Skeletal muscle cell (primary cell): Measurements from ENCODE around the gene VPS13A.

Experiments used
- DNase-seq: peaks from one replicate; pipeline ENCODE4 v3.0.0-alpha.2; 2010; ENCODE audit warnings: low read depth
- H3K4me3 ChIP-seq: 2 replicates; pipeline ENCODE4 v1.5.1; 2011; ENCODE audit warnings: low read depth, mild to moderate bottlenecking, control low read depth, low read length, moderate library complexity

Gene VPS13A

GRCh38 chr9:77177143-77177893 is at the start of gene VPS13A:
Gene VPS13A (plus strand): TSS chr9:77177534. CDS start chr9:77177705, 171 bp downstream.
- peak within 1 kb of the TSS; percentile 58 for H3K4me3 ChIP-seq
- peak; percentile 64 for DNase-seq

GRCh38 chr9:77128125-77128789 is 49.1 kb upstream of the VPS13A start:
- DNase-seq, result no peak
- no peak overlapping the region for H3K4me3 ChIP-seq

- DNase-seq, result no peak
- no peak overlapping the region for H3K4me3 ChIP-seq
These were observed 45.9 kb upstream of the VPS13A start for GRCh38 chr9:77131399-77131798.

GRCh38 chr9:77133011-77133410 is 44.3 kb upstream of the VPS13A start:
- DNase-seq, result no peak
- H3K4me3 ChIP-seq, result no peak overlapping the region

- no peak for DNase-seq
- H3K4me3 ChIP-seq, result no peak overlapping the region
These were observed 35.0 kb upstream of the VPS13A start for GRCh38 chr9:77142366-77142765.

GRCh38 chr9:77149879-77150278 is 27.5 kb upstream of the VPS13A start:
- DNase-seq, result no peak
- H3K4me3 ChIP-seq, result no peak overlapping the region

GRCh38 chr9:77152289-77152688 is 25.0 kb upstream of the VPS13A start:
- DNase-seq, result no peak
- no peak overlapping the region for H3K4me3 ChIP-seq

- DNase-seq, result no peak
- no peak overlapping the region for H3K4me3 ChIP-seq
These were observed 20.5 kb upstream of the VPS13A start for GRCh38 chr9:77156646-77157371.

DNA sequence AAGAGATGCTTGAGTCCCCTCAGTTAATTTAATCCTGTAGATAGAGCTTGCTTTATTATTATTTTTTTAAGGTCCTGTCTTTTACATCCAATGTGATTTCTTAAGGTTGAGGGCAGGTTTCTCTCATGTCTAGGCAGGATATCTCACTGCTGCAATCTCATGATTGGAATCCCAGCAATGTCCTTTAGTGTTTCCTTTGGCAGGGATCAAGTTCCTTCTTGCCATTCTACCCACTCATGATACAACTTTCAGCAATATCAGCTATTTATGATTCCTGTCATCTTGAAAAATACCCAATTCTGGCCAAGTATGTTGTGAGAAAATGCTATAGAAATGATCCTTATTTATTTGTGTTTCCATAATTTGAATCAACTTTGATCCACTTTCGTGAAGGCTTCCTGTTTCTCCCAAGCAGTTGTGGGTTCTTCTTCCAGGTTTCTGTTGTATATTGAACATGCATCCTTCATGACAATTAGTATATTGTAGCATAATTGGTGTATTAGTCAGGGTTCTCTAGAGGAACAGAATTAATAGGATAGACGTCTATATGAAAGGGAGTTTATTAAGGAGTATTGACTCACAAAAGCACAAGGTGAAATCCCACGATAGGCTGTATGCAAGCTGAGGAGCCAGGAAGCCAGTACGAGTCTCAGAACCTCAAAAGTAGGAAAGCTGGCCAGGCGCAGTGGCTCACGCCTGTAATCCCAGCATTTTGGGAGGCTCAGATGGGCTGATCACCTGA is 18.4 kb upstream of the VPS13A start:
- H3K4me3 ChIP-seq, result no peak overlapping the region
- peak; percentile 45 for DNase-seq

DNA sequence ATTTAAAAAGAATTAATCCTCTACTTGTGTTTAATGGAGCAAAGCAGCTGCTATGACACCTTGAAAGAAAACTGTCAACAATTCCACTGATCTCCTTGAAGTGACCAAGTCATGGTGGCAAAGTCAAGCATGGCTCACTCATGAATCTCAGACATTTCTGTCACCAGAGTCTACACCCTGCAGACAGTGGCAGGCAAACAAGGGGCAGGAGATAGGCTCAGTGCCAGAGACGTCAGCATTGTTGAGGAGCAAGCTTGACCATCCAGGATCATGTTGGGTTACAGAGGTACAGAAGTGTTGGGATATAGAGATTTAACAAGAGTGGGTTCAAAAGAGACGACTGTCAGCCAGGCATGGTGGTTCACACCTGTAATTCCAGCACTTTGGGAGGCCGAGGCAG is 16.1 kb upstream of the VPS13A start:
- no peak overlapping the region for H3K4me3 ChIP-seq
- DNase-seq, result no peak

GRCh38 chr9:77161966-77162365 is 15.4 kb upstream of the VPS13A start:
- no peak for DNase-seq
- no peak overlapping the region for H3K4me3 ChIP-seq

- DNase-seq, result no peak
- H3K4me3 ChIP-seq, result no peak overlapping the region
These were observed 15.0 kb upstream of the VPS13A start for GRCh38 chr9:77162366-77162765.

DNA sequence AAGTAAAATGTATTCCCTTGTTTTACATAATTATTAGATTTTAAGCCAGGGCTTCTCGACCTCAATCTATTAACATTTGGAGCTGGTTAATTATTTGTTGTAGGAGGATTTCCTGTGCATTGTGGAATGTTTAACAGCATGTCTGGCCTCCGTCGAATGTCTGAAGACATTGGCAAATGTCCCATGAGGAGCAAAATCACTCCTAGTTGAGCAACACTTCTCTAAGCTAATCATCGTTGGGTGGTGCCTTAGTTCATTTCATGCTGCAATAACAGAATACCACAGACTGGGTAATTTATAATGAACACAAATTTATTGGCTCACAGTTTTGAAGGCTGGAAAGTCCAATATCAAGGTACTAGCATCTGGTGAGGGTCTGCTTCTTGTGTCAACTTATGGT is 13.4 kb upstream of the VPS13A start:
- H3K4me3 ChIP-seq, result no peak overlapping the region
- peak; percentile 66 for DNase-seq

- no peak overlapping the region for H3K4me3 ChIP-seq
- no peak for DNase-seq
These were observed 11.1 kb upstream of the VPS13A start for GRCh38 chr9:77166193-77166592.

- DNase-seq, result no peak
- H3K4me3 ChIP-seq, result no peak overlapping the region
These were observed 6.2 kb upstream of the VPS13A start for GRCh38 chr9:77170991-77171699.

GRCh38 chr9:77175151-77175550 is 2.2 kb upstream of the VPS13A start:
- no peak overlapping the region for H3K4me3 ChIP-seq
- no peak for DNase-seq

GRCh38 chr9:77176106-77176505 is 1.2 kb upstream of the VPS13A start:
- no peak overlapping the region for H3K4me3 ChIP-seq

GRCh38 chr9:77176686-77177142 is 620 bp upstream of the VPS13A start:
- H3K4me3 ChIP-seq, result peak overlapping the region; percentile 58
- no peak for DNase-seq

More at GRCh38 chr9:77176106-77176505, 1.2 kb upstream of the VPS13A start:
- DNase-seq, result no peak
